DND-41 (cell line): ENCODE data around the gene RITA1.

ENCODE experiments used
- EZH2 ChIP-seq: IDR thresholded peaks from 3 replicates; pipeline ENCODE4 v1.6.1; 2012; ENCODE audit warnings: borderline replicate concordance, low read depth, mild to moderate bottlenecking, moderate library complexity, low read length, inconsistent platforms; ENCODE audit not compliant: severe bottlenecking
- TF ChIP-seq, protein P1 (sequence below): IDR thresholded peaks from 2 replicates; pipeline ENCODE4 v1.5.1; 2012; ENCODE audit warnings: borderline replicate concordance, low read length, moderate library complexity, mild to moderate bottlenecking; ENCODE audit not compliant: poor library complexity, severe bottlenecking; ENCODE audit errors: extremely low read depth

GRCh38 chr12:113196990-113197389 is 11.5 kb downstream of the RITA1 start:
- TF ChIP-seq, protein P1, sequence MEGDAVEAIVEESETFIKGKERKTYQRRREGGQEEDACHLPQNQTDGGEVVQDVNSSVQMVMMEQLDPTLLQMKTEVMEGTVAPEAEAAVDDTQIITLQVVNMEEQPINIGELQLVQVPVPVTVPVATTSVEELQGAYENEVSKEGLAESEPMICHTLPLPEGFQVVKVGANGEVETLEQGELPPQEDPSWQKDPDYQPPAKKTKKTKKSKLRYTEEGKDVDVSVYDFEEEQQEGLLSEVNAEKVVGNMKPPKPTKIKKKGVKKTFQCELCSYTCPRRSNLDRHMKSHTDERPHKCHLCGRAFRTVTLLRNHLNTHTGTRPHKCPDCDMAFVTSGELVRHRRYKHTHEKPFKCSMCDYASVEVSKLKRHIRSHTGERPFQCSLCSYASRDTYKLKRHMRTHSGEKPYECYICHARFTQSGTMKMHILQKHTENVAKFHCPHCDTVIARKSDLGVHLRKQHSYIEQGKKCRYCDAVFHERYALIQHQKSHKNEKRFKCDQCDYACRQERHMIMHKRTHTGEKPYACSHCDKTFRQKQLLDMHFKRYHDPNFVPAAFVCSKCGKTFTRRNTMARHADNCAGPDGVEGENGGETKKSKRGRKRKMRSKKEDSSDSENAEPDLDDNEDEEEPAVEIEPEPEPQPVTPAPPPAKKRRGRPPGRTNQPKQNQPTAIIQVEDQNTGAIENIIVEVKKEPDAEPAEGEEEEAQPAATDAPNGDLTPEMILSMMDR, result peak; percentile 82
- TF ChIP-seq EZH2, result no peak
